Measurements from ENCODE around the gene C2orf68.

GRCh38 chr2:85593023-85593422 is 18.8 kb downstream of the C2orf68 start:
- TF ChIP-seq POLR2AphosphoS5 (IDR thresholded peaks at IDR 0.05; ENCODE audit: borderline replicate concordance, low read depth, low read length) = no peak
- TF ChIP-seq EZH2 (IDR thresholded peaks at IDR 0.05) = no peak
- TF ChIP-seq FOXP2 (optimal IDR thresholded peaks at IDR 0.05; ENCODE audit: control extremely low read depth, extremely low read length, insufficient read depth) = no peak

All from SK-N-MC (cell line).